HG02759 (cell line): ENCODE data around the gene IKZF1.
A peak's percentile ranks its signal among the peaks of the same experiment; 100 is the strongest.

ENCODE experiments used
- ATAC-seq: cut with Tn5 transposase; IDR thresholded peaks from one replicate; pipeline ENCODE4 v1.9.1; 2021; ENCODE audit warnings: mild to moderate bottlenecking, moderate library complexity; ENCODE audit not compliant: unreplicated experiment

Gene IKZF1

GRCh38 chr7:50404392-50404791 is 99.9 kb downstream of the IKZF1 start:
- no peak for ATAC-seq

GRCh38 chr7:50405221-50405620 is 100.7 kb downstream of the IKZF1 start:
- peak; percentile 31 for ATAC-seq

GRCh38 chr7:50406935-50407334 is 102.4 kb downstream of the IKZF1 start:
- ATAC-seq, result no peak

GRCh38 chr7:50409856-50410745 is 105.6 kb downstream of the IKZF1 start:
- ATAC-seq, result peak; percentile 58

- ATAC-seq, result no peak
These were observed 106.8 kb downstream of the IKZF1 start for GRCh38 chr7:50411332-50411731.

- ATAC-seq, result no peak
These were observed 108.5 kb downstream of the IKZF1 start for GRCh38 chr7:50412973-50413372.

- ATAC-seq, result no peak
These were observed 109.0 kb downstream of the IKZF1 start for GRCh38 chr7:50413561-50413960.

GRCh38 chr7:50415844-50416364 is 111.4 kb downstream of the IKZF1 start:
- ATAC-seq, result no peak

GRCh38 chr7:50416527-50417182 is 112.1 kb downstream of the IKZF1 start:
- ATAC-seq, result peak; percentile 76

- peak; percentile 88 for ATAC-seq
These were observed 113.6 kb downstream of the IKZF1 start for GRCh38 chr7:50418086-50418515.

GRCh38 chr7:50418526-50419290 is 114.2 kb downstream of the IKZF1 start:
- no peak for ATAC-seq

- no peak for ATAC-seq
These were observed 116.5 kb downstream of the IKZF1 start for GRCh38 chr7:50421043-50421442.

- no peak for ATAC-seq
These were observed 118.3 kb downstream of the IKZF1 start for GRCh38 chr7:50422858-50423257.

GRCh38 chr7:50423860-50424259 is 119.3 kb downstream of the IKZF1 start:
- ATAC-seq, result no peak

GRCh38 chr7:50425318-50425717 is 120.8 kb downstream of the IKZF1 start:
- no peak for ATAC-seq

- no peak for ATAC-seq
These were observed 121.9 kb downstream of the IKZF1 start for GRCh38 chr7:50426280-50427045.

GRCh38 chr7:50427518-50427917 is 123.0 kb downstream of the IKZF1 start:
- ATAC-seq, result no peak

- ATAC-seq, result no peak
These were observed 124.4 kb downstream of the IKZF1 start for GRCh38 chr7:50428911-50429310.

- no peak for ATAC-seq
These were observed 126.8 kb downstream of the IKZF1 start for GRCh38 chr7:50431316-50431715.

- ATAC-seq, result no peak
These were observed 127.3 kb downstream of the IKZF1 start for GRCh38 chr7:50431722-50432305.
